K562 (cell line): Measurements from ENCODE around the gene DDRGK1. TPM values are rescaled to one million over a fixed set of nuclear protein-coding genes. Genes with fewer than 3 reads are reported as not detected.
A peak's percentile ranks its signal among the peaks of the same experiment; 100 is the strongest.

ENCODE experiments used
- ATAC-seq: fragments of 200-7000 bp; cut with Tn5 transposase; 3 replicates; pipeline ENCODE4 v1.9.1; 2020; ENCODE audit warnings: moderate library complexity
- Bru-seq: library from RNA; stranded (reverse); fragments of 400-500 nt; gene quantifications from one replicate; lab custom pipeline; 2021; lab: Mats Ljungman, UMichigan
- BruChase-seq, 2 experiments: library from RNA; stranded (reverse); fragments of 400-500 nt; gene quantifications; one replicate each; lab custom pipeline; 2021; lab: Mats Ljungman, UMichigan
- BruUV-seq: library from RNA; stranded (reverse); fragments of 400-500 nt; replicated peaks from 2 replicates; lab custom pipeline; 2021; lab: Mats Ljungman, UMichigan
- CTCF ChIA-PET: fragments of 300-600 bp; formaldehyde crosslinking; extraction: SDS; loops from one replicate; lab custom pipeline; 2021; ENCODE audit warnings: low intra/inter-chr PET ratio; lab: Yijun Ruan, JAX
- POLR2A ChIA-PET: fragments of 300-600, 350-650 bp; sonication (Branson Sonifier 250); formaldehyde crosslinking; extraction: SDS; loops from one replicate; lab custom pipeline; 2021; ENCODE audit warnings: antibody characterized with exemption, inconsistent platforms; lab: Yijun Ruan, JAX
- DNase-seq, 4 experiments: peaks; one replicate each; pipeline versions ENCODE4 v3.0.0 to v3.0.0-alpha.2; 2011 to 2018; ENCODE audit warnings: low spot score in 3 of 4, mixed read lengths in 3 of 4; ENCODE audit errors: extremely low read depth in 1 of 4
- FAIRE-seq: peaks from 2 replicates; lab custom pipeline; 2011; peaks lifted over from hg19 to GRCh38; lab: Jason Lieb, UNC
- H2AFZ ChIP-seq: 2 replicates; pipeline ENCODE4 v1.6.0; 2011; ENCODE audit warnings: low read depth, low read length, control low read depth, inconsistent platforms
- H3K27ac ChIP-seq: fragments of 200-600 bp; 3 replicates; pipeline ENCODE4 v1.8.0; 2011; ENCODE audit warnings: low read depth, mild to moderate bottlenecking, control low read depth, inconsistent platforms, low read length, moderate library complexity, mixed read lengths; ENCODE audit errors: extremely low read depth
- H3K27me3 ChIP-seq, 2 experiments: fragments of 300-600 bp in 1 of 2; 2 replicates in 1 of 2; 3 replicates in 1 of 2; pipeline versions ENCODE4 v1.6.0 to v1.8.0; 2011; ENCODE audit warnings: inconsistent platforms in 2 of 2, low read length in 2 of 2, mild to moderate bottlenecking in 1 of 2, mixed read lengths in 1 of 2, moderate library complexity in 1 of 2; ENCODE audit not compliant: control insufficient read depth in 2 of 2, insufficient read depth in 2 of 2
- H3K36me3 ChIP-seq: fragments of 300-600 bp; 3 replicates; pipeline ENCODE4 v1.8.0; 2011; ENCODE audit warnings: mild to moderate bottlenecking, low read length, inconsistent platforms; ENCODE audit not compliant: control insufficient read depth, insufficient read depth
- H3K4me1 ChIP-seq, 2 experiments: fragments of 200-600 bp in 1 of 2; replicated peaks in 1 of 2; 2 replicates in 1 of 2; 3 replicates in 1 of 2; pipeline versions ENCODE4 v1.5.1 to v1.8.0; 2011; ENCODE audit warnings: inconsistent platforms in 2 of 2, low read length in 2 of 2, mild to moderate bottlenecking in 1 of 2, mixed read lengths in 1 of 2, moderate library complexity in 1 of 2; ENCODE audit not compliant: control insufficient read depth in 2 of 2, insufficient read depth in 2 of 2
- H3K4me2 ChIP-seq: 2 replicates; pipeline ENCODE4 v1.6.1; 2011; ENCODE audit warnings: low read length, control low read depth, inconsistent platforms, mixed read lengths; ENCODE audit not compliant: insufficient read depth
- H3K4me3 ChIP-seq: fragments of 200-600 bp; sonication (generic), shearing (Covaris generic); 2 replicates; pipeline ENCODE4 v1.5.1; 2016; ENCODE audit warnings: control low read depth, inconsistent platforms
- H3K79me2 ChIP-seq: fragments of 200-600 bp; 3 replicates; pipeline ENCODE4 v1.8.0; 2011; ENCODE audit warnings: low read length, inconsistent platforms; ENCODE audit not compliant: control insufficient read depth, insufficient read depth
- H3K9ac ChIP-seq, 2 experiments: 2 replicates each; pipeline versions ENCODE4 v1.6.0 to v1.6.1; 2011; ENCODE audit warnings: low read depth in 2 of 2, low read length in 2 of 2, control low read depth in 1 of 2, inconsistent platforms in 1 of 2, mild to moderate bottlenecking in 1 of 2, mixed read lengths in 1 of 2; ENCODE audit not compliant: insufficient read depth in 1 of 2
- H3K9me1 ChIP-seq: one replicate; pipeline ENCODE4 v1.6.0; 2011; ENCODE audit warnings: inconsistent platforms, mild to moderate bottlenecking, low read length, moderate library complexity; ENCODE audit not compliant: control insufficient read depth, insufficient read depth
- H3K9me3 ChIP-seq: replicated peaks from 2 replicates; pipeline ENCODE4 v1.5.1; 2011; ENCODE audit warnings: low read depth, low read length, inconsistent platforms; ENCODE audit not compliant: control insufficient read depth, insufficient read depth
- H4K20me1 ChIP-seq: replicated peaks from 2 replicates; pipeline ENCODE4 v1.6.1; 2011; ENCODE audit warnings: low read length, inconsistent platforms, mixed read lengths; ENCODE audit not compliant: control insufficient read depth, insufficient read depth
- CTBP1 ChIP-seq: fragments of 450-650 bp; IDR thresholded peaks from 2 replicates; pipeline ENCODE4 v1.6.1; 2016; ENCODE audit warnings: borderline replicate concordance
- EHMT2 ChIP-seq: fragments of 450-650 bp; IDR thresholded peaks from 2 replicates; pipeline ENCODE4 v1.6.1; 2018; ENCODE audit warnings: antibody characterized with exemption
- ELF2 ChIP-seq: fragments of 250-450 bp; sonication (Bioruptor Pico); IDR thresholded peaks from 2 replicates; pipeline ENCODE4 v1.5.0; 2021; ENCODE audit warnings: mild to moderate bottlenecking
- HCFC1 ChIP-seq: IDR thresholded peaks from 2 replicates; pipeline ENCODE4 v1.6.1; 2012; ENCODE audit warnings: low read depth, low read length, improper control_type of control experiment
- HES1 ChIP-seq: fragments of 450-650 bp; IDR thresholded peaks from 2 replicates; pipeline ENCODE4 v1.6.1; 2016; ENCODE audit warnings: low read depth, mild to moderate bottlenecking, moderate library complexity
- MCM5 ChIP-seq: fragments of 450-650 bp; IDR thresholded peaks from 2 replicates; pipeline ENCODE4 v1.6.1; 2016; ENCODE audit warnings: low read depth
- NR2C2 ChIP-seq, 2 experiments: fragments of 200-800 bp in 1 of 2; sonication (Bioruptor generic) in 1 of 2; sonication (generic) in 1 of 2; formaldehyde crosslinking in 1 of 2; IDR thresholded peaks; 2 replicates each; pipeline versions ENCODE4 v1.6.1 to v1.8.0; 2016 to 2022; ENCODE audit warnings: mild to moderate bottlenecking in 1 of 2, missing compliant biosample characterization in 1 of 2, missing genetic modification characterization in 1 of 2, missing genetic modification reagents in 1 of 2
- NRF1 ChIP-seq, 2 experiments: fragments of 450-650 bp; IDR thresholded peaks in 1 of 2; conservative IDR thresholded peaks in 1 of 2; 2 replicates each; pipeline ENCODE4 v1.6.1; 2014; ENCODE audit warnings: mild to moderate bottlenecking in 2 of 2
- POLR2A ChIP-seq: fragments of 450-650 bp; conservative IDR thresholded peaks from 2 replicates; pipeline ENCODE4 v1.6.1; 2016
- POLR2AphosphoS5 ChIP-seq: IDR thresholded peaks from 2 replicates; pipeline ENCODE4 v1.6.1; 2011; ENCODE audit warnings: mild to moderate bottlenecking, low read depth, low read length, moderate library complexity; ENCODE audit not compliant: control insufficient read depth, insufficient read depth
- SIN3B ChIP-seq: fragments of 450-650 bp; IDR thresholded peaks from 2 replicates; pipeline ENCODE4 v1.6.1; 2017; ENCODE audit warnings: low read depth, mild to moderate bottlenecking, moderate library complexity
- SUPT5H ChIP-seq: fragments of 450-650 bp; IDR thresholded peaks from 2 replicates; pipeline ENCODE4 v1.6.1; 2016
- XRCC4 ChIP-seq: IDR thresholded peaks from one replicate; pipeline ENCODE4 v1.6.1; 2011; ENCODE audit not compliant: insufficient read depth, insufficient read length; ENCODE audit errors: extremely low read depth
- XRCC5 ChIP-seq: fragments of 200-400 bp; formaldehyde crosslinking; IDR thresholded peaks from 2 replicates; pipeline ENCODE4 v1.6.1; 2017; ENCODE audit warnings: low read depth, mild to moderate bottlenecking, low read length
- WGBS: fragments of 100-300 bp; shearing (Covaris generic); methylation state at CpG from one replicate; pipeline ENCODE4 v1.1.6; 2016; ENCODE audit warnings: low coverage, mixed read lengths; ENCODE audit not compliant: insufficient coverage; ENCODE audit errors: missing lambda C conversion rate; 5-methylcytosine and 5-hydroxymethylcytosine counted together
- in situ Hi-C: fragments of 300-500 bp; cut with MboI; formaldehyde crosslinking; loops from 4 replicates; pipeline ENCODE4 v1.15.0; 2018; ENCODE audit warnings: inconsistent platforms, mixed read lengths
- intact Hi-C: fragments of 100-400 bp; cut with micrococcal nuclease; formaldehyde crosslinking; loops from 2 replicates; pipeline ENCODE4 v1.14.2; 2022
- long read RNA-seq, 3 experiments: library from polyadenylated mRNA in 2 of 3; library from RNA in 1 of 3; unstranded in 2 of 3; stranded (forward) in 1 of 3; transcript quantifications; one replicate each; pipeline ENCODE4 v2.0.0, GENCODE V29; 2019 to 2022
- polyA minus RNA-seq, 3 experiments: library from RNA; depleted of rRNA, polyadenylated mRNA; stranded (reverse); fragments of >200 nt; gene quantifications; 2 replicates each; pipeline ENCODE4 v1.2.3, GENCODE V29; 2011
- polyA plus RNA-seq, 8 experiments: library from polyadenylated mRNA; depleted of rRNA in 4 of 8; stranded (reverse) in 5 of 8; unstranded in 3 of 8; fragments of >200 nt; fragmentation: Nextera tagmentation in 2 of 8; fragmentation: Illumina TruSeq in 1 of 8; extraction: Ambion mirVana in 2 of 8; extraction: Trizol in 1 of 8; gene quantifications; 2 replicates each; pipeline versions ENCODE4 v1.2.1 to v1.2.3, GENCODE V29; 2011 to 2014; ENCODE audit warnings: inconsistent platforms in 1 of 8, missing spikeins in 1 of 8
- total RNA-seq, 7 experiments: library from RNA; depleted of rRNA in 6 of 7; stranded (reverse); fragments of >200 nt in 6 of 7; fragmentation: Illumina TruSeq in 2 of 7; extraction: Trizol in 2 of 7; gene quantifications; 2 replicates each; pipeline versions ENCODE4 v1.2.1 to v1.2.3, GENCODE V29; 2011 to 2021; ENCODE audit warnings: low replicate concordance in 1 of 7
- TF ChIP-seq, protein P1 (sequence below): fragments of 450-650 bp; IDR thresholded peaks from 2 replicates; pipeline ENCODE4 v1.6.1; 2016; ENCODE audit warnings: antibody characterized with exemption

Gene DDRGK1
- total RNA-seq (2011; cell fraction: chromatin; rRNA removed; ENCODE audit: low replicate concordance) = 59.1 and 80.5 TPM in 2 replicates
- total RNA-seq (2011; cell fraction: nucleolus; rRNA removed) = 65.5 and 65.9 TPM in 2 replicates
- total RNA-seq (2011; cell fraction: nucleoplasm; rRNA removed) = 71.2 and 83.1 TPM in 2 replicates
- total RNA-seq (2014; rRNA removed) (52.3 and 55.9 TPM in 2 replicates), total RNA-seq (2014; rRNA removed; fragmentation: Illumina TruSeq; extraction: Trizol) (13.5 and 18.7 TPM in 2 replicates), total RNA-seq (2015; rRNA removed; fragmentation: Illumina TruSeq; extraction: Trizol) (29.8 and 31.3 TPM in 2 replicates), total RNA-seq (2021) (37.1 and 45.1 TPM in 2 replicates), polyA plus RNA-seq (2011; rRNA removed) (29.1 and 67.9 TPM in 2 replicates), polyA plus RNA-seq (2014; fragmentation: Illumina TruSeq; extraction: Trizol) (22.1 and 31.4 TPM in 2 replicates), polyA plus RNA-seq (2014; fragmentation: Nextera tagmentation; extraction: Ambion mirVana) (1 to 10 TPM; 2.3 to 3.4 TPM), polyA plus RNA-seq (2014; rRNA removed) (46.2 and 54.4 TPM in 2 replicates), polyA minus RNA-seq (2011; rRNA and poly(A)+ RNA removed) (19.0 and 25.7 TPM in 2 replicates), Bru-seq, nascent RNA (percentile 71 among the genes with signal in this experiment), BruChase-seq, experiment 1, labeled RNA remaining after a 2-hour chase (percentile 69 among the genes with signal in this experiment), BruChase-seq, experiment 2, labeled RNA remaining after a 6-hour chase (percentile 72 among the genes with signal in this experiment)
- 35.1 and 63.8 TPM in 2 replicates for polyA plus RNA-seq (2011; cell fraction: cytosol; rRNA removed)
- polyA plus RNA-seq (2011; cell fraction: nucleus; rRNA removed) = 92.4 and 212 TPM in 2 replicates
- polyA plus RNA-seq (2012) = 34.4 and 35.1 TPM in 2 replicates
- polyA minus RNA-seq (2011; cell fraction: cytosol; rRNA and poly(A)+ RNA removed) = 16.6 and 19.7 TPM in 2 replicates
- polyA minus RNA-seq (2011; cell fraction: nucleus; rRNA and poly(A)+ RNA removed) = 8.5 and 29.2 TPM in 2 replicates
- long read RNA-seq, experiment 1, transcript DDRGK1-201 (9 exons, 1,306 nt) = major isoform, 87 of 113 reads
- long read RNA-seq, experiment 1, partial matches to known transcripts = 9 of 113 reads
- long read RNA-seq, experiment 1, other reads (novel, unspliced or antisense) = 17 of 113 reads
- long read RNA-seq, experiment 2, partial matches to known transcripts = 33 of 59 reads
- long read RNA-seq, experiment 2, other reads (novel, unspliced or antisense) = 20 of 59 reads
- long read RNA-seq, experiment 3, transcript DDRGK1-201 (9 exons, 1,306 nt) = major isoform, 67 of 73 reads
- long read RNA-seq, experiment 3, partial matches to known transcripts = 3 of 73 reads
- long read RNA-seq, experiment 3, other reads (novel, unspliced or antisense) = 3 of 73 reads

GRCh38 chr20:3204124-3204794 lies at the start of gene DDRGK1:
Gene DDRGK1, minus strand, starts transcription at chr20:3204682. Its CDS starts 55 bp downstream, at chr20:3204627.
- Histone ChIP-seq H2AFZ (peak within 1 kb of the TSS; percentile 91), H4K20me1 (no peaks in the 10 kb centered on the region), H3K9me3 (no peaks in the 10 kb centered on the region), H3K27ac (peak within 1 kb of the TSS; percentile 69), H3K4me2 (peak within 1 kb of the TSS; percentile 81), H3K79me2 (peaks cover 31% of the 10 kb centered on the region), H3K9me1 (no peaks in the 10 kb centered on the region), H3K4me1 (peaks cover 10 to 38% of the 10 kb centered on the region in 2 experiments; a peak in 4 of 5 replicates), H3K4me3 (peak within 1 kb of the TSS; percentile 63), H3K9ac (peak within 1 kb of the TSS; percentile 73 to 93), H3K27me3 (no peaks in the 10 kb centered on the region), H3K36me3 (peaks cover 26% of the 10 kb centered on the region; the same call in 2 of the 3 replicates)
- POLR2A ChIA-PET = interaction anchor here (0.6 to 0.9 kb wide), 2 partner anchors 17 to 541 kb away, joined by 3 to 4 read pairs; no protein-coding TSS in a partner anchor
- in situ Hi-C loops = no loop called here
- FAIRE-seq (peak; percentile 88), DNase-seq (peak; percentile 85 to 90 (median 88)), ATAC-seq (peak; percentile 89)
- CTCF ChIA-PET = no interaction called here
- TSS peak; percentile 55 for BruUV-seq
- intact Hi-C loops = no loop called here
- WGBS = under 1% methylated on average over 38 of the region's 48 CpGs
- TF ChIP-seq SIN3B = 0 out of 2 replicates have a peak, but pooled peaks have one; percentile 31
- TF ChIP-seq EHMT2 = no peak
- TF ChIP-seq, protein P1, sequence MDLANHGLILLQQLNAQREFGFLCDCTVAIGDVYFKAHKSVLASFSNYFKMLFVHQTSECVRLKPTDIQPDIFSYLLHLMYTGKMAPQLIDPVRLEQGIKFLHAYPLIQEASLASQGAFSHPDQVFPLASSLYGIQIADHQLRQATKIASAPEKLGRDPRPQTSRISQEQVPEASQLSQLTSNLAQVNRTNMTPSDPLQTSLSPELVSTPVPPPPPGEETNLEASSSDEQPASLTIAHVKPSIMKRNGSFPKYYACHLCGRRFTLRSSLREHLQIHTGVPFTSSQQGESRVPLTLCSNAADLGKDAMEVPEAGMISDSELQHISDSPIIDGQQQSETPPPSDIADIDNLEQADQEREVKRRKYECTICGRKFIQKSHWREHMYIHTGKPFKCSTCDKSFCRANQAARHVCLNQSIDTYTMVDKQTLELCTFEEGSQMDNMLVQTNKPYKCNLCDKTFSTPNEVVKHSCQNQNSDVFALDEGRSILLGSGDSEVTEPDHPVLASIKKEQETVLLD = peak; percentile 97
- TF ChIP-seq HES1 = peak; percentile 59; the same call in 1 of the 2 replicates
- no peak for TF ChIP-seq MCM5
- no peak for TF ChIP-seq XRCC5
- peak; percentile 99 for TF ChIP-seq NRF1 (conservative IDR thresholded peaks at IDR 0.05 in 1 of 2, IDR thresholded peaks at IDR 0.05 in 1 of 2)
- TF ChIP-seq POLR2A = peak; percentile 89
- peak; percentile 7; the same call in 1 of the 2 replicates for TF ChIP-seq ELF2 (CRISPR knock-in tag)
- no peak for TF ChIP-seq XRCC4
- no peak; the same call in 1 of the 2 replicates for TF ChIP-seq NR2C2 (CRISPR knock-in tag; IDR thresholded peaks at IDR 0.05)
- no peak for TF ChIP-seq NR2C2 (tag; IDR thresholded peaks at IDR 0.05)
- peak; percentile 65; the same call in 1 of the 2 replicates for TF ChIP-seq POLR2AphosphoS5
- 0 out of 2 replicates have a peak, but pooled peaks have one; percentile 34 for TF ChIP-seq CTBP1
- TF ChIP-seq HCFC1 = peak; percentile 15; the same call in 1 of the 2 replicates
- TF ChIP-seq SUPT5H = peak; percentile 76
